Measurements from ENCODE around the gene LMAN2. TPM values are rescaled to one million over a fixed set of nuclear protein-coding genes. Genes with fewer than 3 reads are reported as not detected.

LMAN2 gene
- polyA plus RNA-seq, 3 donors: 128 to 136 (median 131) TPM

DNA sequence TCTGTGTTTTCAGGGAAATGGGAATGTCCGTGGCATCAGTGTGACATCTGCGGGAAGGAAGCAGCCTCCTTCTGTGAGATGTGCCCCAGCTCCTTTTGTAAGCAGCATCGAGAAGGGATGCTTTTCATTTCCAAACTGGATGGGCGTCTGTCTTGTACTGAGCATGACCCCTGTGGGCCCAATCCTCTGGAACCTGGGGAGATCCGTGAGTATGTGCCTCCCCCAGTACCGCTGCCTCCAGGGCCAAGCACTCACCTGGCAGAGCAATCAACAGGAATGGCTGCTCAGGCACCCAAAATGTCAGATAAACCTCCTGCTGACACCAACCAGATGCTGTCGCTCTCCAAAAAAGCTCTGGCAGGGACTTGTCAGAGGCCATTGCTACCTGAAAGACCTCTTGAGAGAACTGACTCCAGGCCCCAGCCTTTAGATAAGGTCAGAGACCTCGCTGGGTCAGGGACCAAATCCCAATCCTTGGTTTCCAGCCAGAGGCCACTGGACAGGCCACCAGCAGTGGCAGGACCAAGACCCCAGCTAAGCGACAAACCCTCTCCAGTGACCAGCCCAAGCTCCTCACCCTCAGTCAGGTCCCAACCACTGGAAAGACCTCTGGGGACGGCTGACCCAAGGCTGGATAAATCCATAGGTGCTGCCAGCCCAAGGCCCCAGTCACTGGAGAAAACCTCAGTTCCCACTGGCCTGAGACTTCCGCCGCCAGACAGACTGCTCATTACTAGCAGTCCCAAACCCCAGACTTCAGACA is 57.5 kb downstream of the LMAN2 start:
- no peak for DNase-seq (ENCODE audit: low read depth in 3 of 3, low spot score in 2 of 3)

DNA sequence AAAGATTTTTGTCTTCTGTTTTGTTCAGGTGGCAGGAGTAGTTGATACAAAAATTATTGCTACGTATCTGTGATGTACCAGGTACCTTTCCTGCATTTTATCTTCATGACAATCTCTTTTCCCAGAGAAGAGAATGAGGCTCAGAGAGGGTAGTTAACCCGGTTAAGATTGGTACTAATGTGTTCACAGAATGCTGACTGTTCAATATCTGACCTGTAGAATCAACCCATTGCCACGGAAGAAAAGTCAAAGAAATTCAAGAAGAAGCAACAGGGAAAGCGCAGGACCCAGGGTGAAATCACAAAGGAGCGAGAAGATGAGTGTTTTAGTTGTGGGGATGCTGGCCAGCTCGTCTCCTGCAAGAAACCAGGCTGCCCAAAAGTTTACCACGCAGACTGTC is 59.7 kb downstream of the LMAN2 start:
- no peak for DNase-seq (ENCODE audit: low read depth in 3 of 3, low spot score in 2 of 3)

DNA sequence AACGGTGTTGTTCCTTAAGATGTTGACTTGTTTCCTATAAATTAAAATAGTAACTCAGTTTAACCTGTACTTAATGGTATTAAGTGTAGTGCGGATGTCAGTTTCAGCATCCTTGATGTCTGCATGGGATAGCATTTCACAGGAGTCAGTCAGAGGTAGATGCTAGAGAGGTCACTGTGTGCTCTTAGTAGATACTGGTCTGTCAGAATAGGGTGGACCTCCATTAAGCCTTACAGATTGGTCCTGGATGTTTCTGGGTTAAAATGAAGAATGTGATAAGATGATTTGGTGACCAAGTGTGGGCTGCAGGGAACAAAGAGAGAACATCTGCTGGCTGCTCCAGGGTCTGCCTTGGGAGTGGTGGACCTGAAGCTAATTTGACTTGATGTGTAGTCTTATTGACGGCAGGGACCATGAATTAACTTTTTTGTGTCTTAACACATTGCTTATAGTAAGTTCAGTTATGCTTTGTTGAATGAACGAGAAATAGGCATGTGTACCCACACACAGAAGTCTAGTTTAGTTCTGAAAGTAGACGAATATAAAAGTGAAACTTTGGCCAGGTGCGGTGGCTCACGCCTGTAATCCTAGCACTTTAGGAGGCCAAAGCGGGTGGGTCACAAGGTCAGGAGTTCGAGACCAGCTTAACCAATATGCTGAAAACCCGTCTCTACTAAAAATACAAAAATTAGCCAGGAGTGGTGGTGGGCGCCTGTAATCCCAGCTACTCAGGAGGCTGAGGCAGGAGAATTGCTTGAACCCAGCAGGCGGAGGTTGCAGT is 60.5 kb downstream of the LMAN2 start:
- no peak for DNase-seq (ENCODE audit: low read depth in 3 of 3, low spot score in 2 of 3)

DNA sequence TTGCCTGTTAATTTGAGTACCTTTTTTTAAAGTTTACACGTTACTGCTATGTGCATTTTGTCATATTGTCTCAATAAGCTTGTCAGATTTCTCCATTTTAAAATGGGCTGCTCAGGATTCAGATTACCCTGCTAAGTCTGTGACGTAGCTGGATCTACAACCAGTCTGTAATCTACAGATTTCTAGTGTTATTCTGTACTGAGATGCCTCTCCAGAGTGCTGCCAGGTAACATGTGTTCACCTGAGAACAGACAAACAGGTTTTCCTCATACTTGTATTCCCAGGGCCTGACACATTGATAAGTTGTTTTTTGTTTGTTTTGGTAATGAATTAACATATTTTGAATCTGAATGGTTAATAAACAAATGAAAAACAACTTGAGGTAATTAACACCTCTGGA is 63.3 kb downstream of the LMAN2 start:
- no peak for DNase-seq (ENCODE audit: low read depth in 3 of 3, low spot score in 2 of 3)

Other genes with a start within 250 kb of the LMAN2 start
- gene NSD1, start 217.9 kb downstream of the LMAN2 start, polyA plus RNA-seq (ENCODE audit: insufficient read length in 3 of 3): 10 to 100 TPM; 58.4 to 63.3 (median 59.7) TPM
- gene RAB24, start 47.9 kb downstream of the LMAN2 start, polyA plus RNA-seq (ENCODE audit: insufficient read length in 3 of 3): 10 to 100 TPM; 22.9 to 30.9 (median 25.7) TPM
- 100 to 1,000 TPM; 105 to 139 (median 112) TPM for gene PRELID1, start 47.9 kb downstream of the LMAN2 start, polyA plus RNA-seq (ENCODE audit: insufficient read length in 3 of 3)
- 10 to 100 TPM in 2 of 3 donors, 1 to 10 TPM in 1; 9.8 to 11.4 (median 10.5) TPM for gene MXD3, start 39.8 kb downstream of the LMAN2 start, polyA plus RNA-seq (ENCODE audit: insufficient read length in 3 of 3)
- gene RGS14, start 6.3 kb upstream of the LMAN2 start, polyA plus RNA-seq (ENCODE audit: insufficient read length in 3 of 3): 10 to 100 TPM; 10.5 to 15.8 (median 11.8) TPM
- 100 to 1,000 TPM; 118 to 190 (median 157) TPM for gene SLC34A1, start 32.8 kb upstream of the LMAN2 start, polyA plus RNA-seq (ENCODE audit: insufficient read length in 3 of 3)
- gene PFN3, start 49.0 kb upstream of the LMAN2 start, polyA plus RNA-seq (ENCODE audit: insufficient read length in 3 of 3): under 1 TPM; 0.47 to 0.72 (median 0.67) TPM
- gene F12, start 57.9 kb upstream of the LMAN2 start, polyA plus RNA-seq (ENCODE audit: insufficient read length in 3 of 3): 1 to 10 TPM; 3.5 to 6.4 (median 4.6) TPM
- gene GRK6, start 75.0 kb upstream of the LMAN2 start, polyA plus RNA-seq (ENCODE audit: insufficient read length in 3 of 3): 10 to 100 TPM; 20.3 to 26.2 (median 23.3) TPM
- 1 to 10 TPM in 1 of 3 donors, under 1 TPM in 2; 0.95 to 1.1 (median 0.97) TPM for gene PRR7, start 95.1 kb upstream of the LMAN2 start, polyA plus RNA-seq (ENCODE audit: insufficient read length in 3 of 3)
- 100 to 1,000 TPM; 171 to 177 (median 175) TPM for gene DBN1, start 122.0 kb upstream of the LMAN2 start, polyA plus RNA-seq (ENCODE audit: insufficient read length in 3 of 3)
- gene PDLIM7, start 145.9 kb upstream of the LMAN2 start, polyA plus RNA-seq (ENCODE audit: insufficient read length in 3 of 3): 10 to 100 TPM; 62.4 to 72.7 (median 69.0) TPM
- 1 to 10 TPM; 3.3 to 4.3 (median 3.8) TPM for gene DOK3, start 158.2 kb upstream of the LMAN2 start, polyA plus RNA-seq (ENCODE audit: insufficient read length in 3 of 3)
- 100 to 1,000 TPM in 1 of 3 donors, 10 to 100 TPM in 2; 93.0 to 105 (median 96.6) TPM for gene DDX41, start 165.3 kb upstream of the LMAN2 start, polyA plus RNA-seq (ENCODE audit: insufficient read length in 3 of 3)
- 10 to 100 TPM; 60.9 to 65.2 (median 61.1) TPM for gene FAM193B, start 202.9 kb upstream of the LMAN2 start, polyA plus RNA-seq (ENCODE audit: insufficient read length in 3 of 3)
- 100 to 1,000 TPM; 150 to 186 (median 177) TPM for gene TMED9, start 240.5 kb upstream of the LMAN2 start, polyA plus RNA-seq (ENCODE audit: insufficient read length in 3 of 3)
- 10 to 100 TPM; 19.3 to 20.4 (median 20.3) TPM for gene B4GALT7, start 248.5 kb upstream of the LMAN2 start, polyA plus RNA-seq (ENCODE audit: insufficient read length in 3 of 3)